K562 (cell line): ENCODE measurements around the gene NUDT9. TPM values are rescaled to one million over a fixed set of nuclear protein-coding genes. Genes with fewer than 3 reads are reported as not detected.
"Not testable (repeated sequence)": the region's sequence is repeated elsewhere in the genome, so short reads cannot be mapped to it uniquely, and the experiment has no call there.

Experiments used
- ATAC-seq: fragments of 200-7000 bp; cut with Tn5 transposase; 3 replicates; pipeline ENCODE4 v1.9.1; 2020; ENCODE audit warnings: moderate library complexity
- BruUV-seq: library from RNA; stranded (reverse); fragments of 400-500 nt; replicated peaks from 2 replicates; lab custom pipeline; 2021; lab: Mats Ljungman, UMichigan
- CTCF ChIA-PET: fragments of 300-600 bp; formaldehyde crosslinking; extraction: SDS; loops from one replicate; lab custom pipeline; 2021; ENCODE audit warnings: low intra/inter-chr PET ratio; lab: Yijun Ruan, JAX
- POLR2A ChIA-PET: fragments of 300-600, 350-650 bp; sonication (Branson Sonifier 250); formaldehyde crosslinking; extraction: SDS; loops from one replicate; lab custom pipeline; 2021; ENCODE audit warnings: antibody characterized with exemption, inconsistent platforms; lab: Yijun Ruan, JAX
- DNase-seq, 4 experiments: peaks; one replicate each; pipeline versions ENCODE4 v3.0.0 to v3.0.0-alpha.2; 2011 to 2018; ENCODE audit warnings: low spot score in 3 of 4, mixed read lengths in 3 of 4; ENCODE audit errors: extremely low read depth in 1 of 4
- FAIRE-seq: peaks from 2 replicates; lab custom pipeline; 2011; peaks lifted over from hg19 to GRCh38; lab: Jason Lieb, UNC
- H2AFZ ChIP-seq: 2 replicates; pipeline ENCODE4 v1.6.0; 2011; ENCODE audit warnings: low read depth, low read length, control low read depth, inconsistent platforms
- H3K27ac ChIP-seq: fragments of 200-600 bp; 3 replicates; pipeline ENCODE4 v1.8.0; 2011; ENCODE audit warnings: low read depth, mild to moderate bottlenecking, control low read depth, inconsistent platforms, low read length, moderate library complexity, mixed read lengths; ENCODE audit errors: extremely low read depth
- H3K27me3 ChIP-seq, 2 experiments: fragments of 300-600 bp in 1 of 2; 2 replicates in 1 of 2; 3 replicates in 1 of 2; pipeline versions ENCODE4 v1.6.0 to v1.8.0; 2011; ENCODE audit warnings: inconsistent platforms in 2 of 2, low read length in 2 of 2, mild to moderate bottlenecking in 1 of 2, mixed read lengths in 1 of 2, moderate library complexity in 1 of 2; ENCODE audit not compliant: control insufficient read depth in 2 of 2, insufficient read depth in 2 of 2
- H3K36me3 ChIP-seq: fragments of 300-600 bp; 3 replicates; pipeline ENCODE4 v1.8.0; 2011; ENCODE audit warnings: mild to moderate bottlenecking, low read length, inconsistent platforms; ENCODE audit not compliant: control insufficient read depth, insufficient read depth
- H3K4me1 ChIP-seq, 2 experiments: fragments of 200-600 bp in 1 of 2; replicated peaks in 1 of 2; 2 replicates in 1 of 2; 3 replicates in 1 of 2; pipeline versions ENCODE4 v1.5.1 to v1.8.0; 2011; ENCODE audit warnings: inconsistent platforms in 2 of 2, low read length in 2 of 2, mild to moderate bottlenecking in 1 of 2, mixed read lengths in 1 of 2, moderate library complexity in 1 of 2; ENCODE audit not compliant: control insufficient read depth in 2 of 2, insufficient read depth in 2 of 2
- H3K4me2 ChIP-seq: 2 replicates; pipeline ENCODE4 v1.6.1; 2011; ENCODE audit warnings: low read length, control low read depth, inconsistent platforms, mixed read lengths; ENCODE audit not compliant: insufficient read depth
- H3K4me3 ChIP-seq: fragments of 200-600 bp; sonication (generic), shearing (Covaris generic); 2 replicates; pipeline ENCODE4 v1.5.1; 2016; ENCODE audit warnings: control low read depth, inconsistent platforms
- H3K79me2 ChIP-seq: fragments of 200-600 bp; 3 replicates; pipeline ENCODE4 v1.8.0; 2011; ENCODE audit warnings: low read length, inconsistent platforms; ENCODE audit not compliant: control insufficient read depth, insufficient read depth
- H3K9ac ChIP-seq, 2 experiments: 2 replicates each; pipeline versions ENCODE4 v1.6.0 to v1.6.1; 2011; ENCODE audit warnings: low read depth in 2 of 2, low read length in 2 of 2, control low read depth in 1 of 2, inconsistent platforms in 1 of 2, mild to moderate bottlenecking in 1 of 2, mixed read lengths in 1 of 2; ENCODE audit not compliant: insufficient read depth in 1 of 2
- H3K9me1 ChIP-seq: one replicate; pipeline ENCODE4 v1.6.0; 2011; ENCODE audit warnings: inconsistent platforms, mild to moderate bottlenecking, low read length, moderate library complexity; ENCODE audit not compliant: control insufficient read depth, insufficient read depth
- H3K9me3 ChIP-seq: replicated peaks from 2 replicates; pipeline ENCODE4 v1.5.1; 2011; ENCODE audit warnings: low read depth, low read length, inconsistent platforms; ENCODE audit not compliant: control insufficient read depth, insufficient read depth
- H4K20me1 ChIP-seq: replicated peaks from 2 replicates; pipeline ENCODE4 v1.6.1; 2011; ENCODE audit warnings: low read length, inconsistent platforms, mixed read lengths; ENCODE audit not compliant: control insufficient read depth, insufficient read depth
- CEBPG ChIP-seq, 3 experiments: fragments of 200-800 bp in 1 of 3; sonication (Bioruptor generic) in 1 of 3; sonication (generic) in 1 of 3; formaldehyde crosslinking in 1 of 3; IDR thresholded peaks in 2 of 3; conservative IDR thresholded peaks in 1 of 3; 2 replicates each; pipeline versions ENCODE4 v1.6.1 to v1.8.0; 2016 to 2022; ENCODE audit warnings: missing compliant biosample characterization in 2 of 3, missing genetic modification characterization in 2 of 3, mild to moderate bottlenecking in 1 of 3, missing genetic modification reagents in 1 of 3
- WGBS: fragments of 100-300 bp; shearing (Covaris generic); methylation state at CpG from one replicate; pipeline ENCODE4 v1.1.6; 2016; ENCODE audit warnings: low coverage, mixed read lengths; ENCODE audit not compliant: insufficient coverage; ENCODE audit errors: missing lambda C conversion rate; 5-methylcytosine and 5-hydroxymethylcytosine counted together
- in situ Hi-C: fragments of 300-500 bp; cut with MboI; formaldehyde crosslinking; loops from 4 replicates; pipeline ENCODE4 v1.15.0; 2018; ENCODE audit warnings: inconsistent platforms, mixed read lengths
- intact Hi-C: fragments of 100-400 bp; cut with micrococcal nuclease; formaldehyde crosslinking; loops from 2 replicates; pipeline ENCODE4 v1.14.2; 2022
- polyA plus RNA-seq, 8 experiments: library from polyadenylated mRNA; depleted of rRNA in 4 of 8; stranded (reverse) in 5 of 8; unstranded in 3 of 8; fragments of >200 nt; fragmentation: Nextera tagmentation in 2 of 8; fragmentation: Illumina TruSeq in 1 of 8; extraction: Ambion mirVana in 2 of 8; extraction: Trizol in 1 of 8; gene quantifications; 2 replicates each; pipeline versions ENCODE4 v1.2.1 to v1.2.3, GENCODE V29; 2011 to 2014; ENCODE audit warnings: inconsistent platforms in 1 of 8, missing spikeins in 1 of 8
- total RNA-seq, 7 experiments: library from RNA; depleted of rRNA in 6 of 7; stranded (reverse); fragments of >200 nt in 6 of 7; fragmentation: Illumina TruSeq in 2 of 7; extraction: Trizol in 2 of 7; gene quantifications; 2 replicates each; pipeline versions ENCODE4 v1.2.1 to v1.2.3, GENCODE V29; 2011 to 2021; ENCODE audit warnings: low replicate concordance in 1 of 7
- TF ChIP-seq, protein P1 (sequence below), 2 experiments: fragments of 450-650 bp in 1 of 2; sonication (generic) in 1 of 2; formaldehyde crosslinking in 1 of 2; IDR thresholded peaks; 2 replicates each; pipeline versions ENCODE4 v1.7.1 to v1.9.0; 2016 to 2022; ENCODE audit warnings: inconsistent platforms in 1 of 2, mild to moderate bottlenecking in 1 of 2, missing genetic modification reagents in 1 of 2
- TF ChIP-seq, protein P2 (sequence below), 2 experiments: fragments of 200-800 bp in 1 of 2; sonication (Bioruptor generic) in 1 of 2; sonication (generic) in 1 of 2; formaldehyde crosslinking in 1 of 2; IDR thresholded peaks in 1 of 2; conservative IDR thresholded peaks in 1 of 2; 2 replicates each; pipeline versions ENCODE4 v1.5.0 to v1.6.1; 2016 to 2020; ENCODE audit warnings: missing compliant biosample characterization in 1 of 2, missing genetic modification characterization in 1 of 2, missing genetic modification reagents in 1 of 2

Gene NUDT9
- total and polyA plus RNA-seq, 9 of the 15 experiments (the other 6 are each of a cell fraction or from before 2014, with no cell fraction given): 8.5 to 20.8 (median 18.0) TPM

DNA sequence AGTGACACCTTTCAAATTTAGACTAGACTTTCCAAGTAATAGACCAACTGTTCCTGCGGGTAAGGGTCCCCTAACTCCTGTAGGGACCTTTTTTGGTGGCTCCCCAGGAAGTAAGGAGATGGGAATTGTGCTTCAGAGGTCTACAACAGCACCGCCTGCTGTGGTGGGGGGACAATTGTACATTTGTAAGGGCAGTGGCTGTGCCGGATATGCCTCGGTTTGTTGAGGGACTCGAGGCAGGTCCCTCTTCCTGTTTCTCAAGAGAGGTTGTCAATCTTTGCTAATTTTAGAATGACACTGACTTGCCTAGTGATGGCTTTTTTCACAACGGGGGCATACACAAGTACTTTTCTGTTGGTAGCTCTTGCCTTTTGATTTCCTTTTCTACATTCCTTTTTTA is 15.9 kb upstream of the NUDT9 start (continued):
- TF ChIP-seq, protein P1, sequence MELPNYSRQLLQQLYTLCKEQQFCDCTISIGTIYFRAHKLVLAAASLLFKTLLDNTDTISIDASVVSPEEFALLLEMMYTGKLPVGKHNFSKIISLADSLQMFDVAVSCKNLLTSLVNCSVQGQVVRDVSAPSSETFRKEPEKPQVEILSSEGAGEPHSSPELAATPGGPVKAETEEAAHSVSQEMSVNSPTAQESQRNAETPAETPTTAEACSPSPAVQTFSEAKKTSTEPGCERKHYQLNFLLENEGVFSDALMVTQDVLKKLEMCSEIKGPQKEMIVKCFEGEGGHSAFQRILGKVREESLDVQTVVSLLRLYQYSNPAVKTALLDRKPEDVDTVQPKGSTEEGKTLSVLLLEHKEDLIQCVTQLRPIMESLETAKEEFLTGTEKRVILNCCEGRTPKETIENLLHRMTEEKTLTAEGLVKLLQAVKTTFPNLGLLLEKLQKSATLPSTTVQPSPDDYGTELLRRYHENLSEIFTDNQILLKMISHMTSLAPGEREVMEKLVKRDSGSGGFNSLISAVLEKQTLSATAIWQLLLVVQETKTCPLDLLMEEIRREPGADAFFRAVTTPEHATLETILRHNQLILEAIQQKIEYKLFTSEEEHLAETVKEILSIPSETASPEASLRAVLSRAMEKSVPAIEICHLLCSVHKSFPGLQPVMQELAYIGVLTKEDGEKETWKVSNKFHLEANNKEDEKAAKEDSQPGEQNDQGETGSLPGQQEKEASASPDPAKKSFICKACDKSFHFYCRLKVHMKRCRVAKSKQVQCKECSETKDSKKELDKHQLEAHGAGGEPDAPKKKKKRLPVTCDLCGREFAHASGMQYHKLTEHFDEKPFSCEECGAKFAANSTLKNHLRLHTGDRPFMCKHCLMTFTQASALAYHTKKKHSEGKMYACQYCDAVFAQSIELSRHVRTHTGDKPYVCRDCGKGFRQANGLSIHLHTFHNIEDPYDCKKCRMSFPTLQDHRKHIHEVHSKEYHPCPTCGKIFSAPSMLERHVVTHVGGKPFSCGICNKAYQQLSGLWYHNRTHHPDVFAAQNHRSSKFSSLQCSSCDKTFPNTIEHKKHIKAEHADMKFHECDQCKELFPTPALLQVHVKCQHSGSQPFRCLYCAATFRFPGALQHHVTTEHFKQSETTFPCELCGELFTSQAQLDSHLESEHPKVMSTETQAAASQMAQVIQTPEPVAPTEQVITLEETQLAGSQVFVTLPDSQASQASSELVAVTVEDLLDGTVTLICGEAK (IDR thresholded peaks at IDR 0.05): peak; percentile 72
- TF ChIP-seq, protein P1 (CRISPR knock-in tag; IDR thresholded peaks at IDR 0.05): no peak
- TF ChIP-seq CEBPG (CRISPR knock-in tag; IDR thresholded peaks at IDR 0.05) (no peak), CEBPG (tag; conservative IDR thresholded peaks at IDR 0.05 in 1 of 2, IDR thresholded peaks at IDR 0.05 in 1 of 2) (no peak)
- TF ChIP-seq, protein P2, sequence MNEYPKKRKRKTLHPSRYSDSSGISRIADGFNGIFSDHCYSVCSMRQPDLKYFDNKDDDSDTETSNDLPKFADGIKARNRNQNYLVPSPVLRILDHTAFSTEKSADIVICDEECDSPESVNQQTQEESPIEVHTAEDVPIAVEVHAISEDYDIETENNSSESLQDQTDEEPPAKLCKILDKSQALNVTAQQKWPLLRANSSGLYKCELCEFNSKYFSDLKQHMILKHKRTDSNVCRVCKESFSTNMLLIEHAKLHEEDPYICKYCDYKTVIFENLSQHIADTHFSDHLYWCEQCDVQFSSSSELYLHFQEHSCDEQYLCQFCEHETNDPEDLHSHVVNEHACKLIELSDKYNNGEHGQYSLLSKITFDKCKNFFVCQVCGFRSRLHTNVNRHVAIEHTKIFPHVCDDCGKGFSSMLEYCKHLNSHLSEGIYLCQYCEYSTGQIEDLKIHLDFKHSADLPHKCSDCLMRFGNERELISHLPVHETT (CRISPR knock-in tag; conservative IDR thresholded peaks at IDR 0.05 in 1 of 2, IDR thresholded peaks at IDR 0.05 in 1 of 2): no peak

DNA sequence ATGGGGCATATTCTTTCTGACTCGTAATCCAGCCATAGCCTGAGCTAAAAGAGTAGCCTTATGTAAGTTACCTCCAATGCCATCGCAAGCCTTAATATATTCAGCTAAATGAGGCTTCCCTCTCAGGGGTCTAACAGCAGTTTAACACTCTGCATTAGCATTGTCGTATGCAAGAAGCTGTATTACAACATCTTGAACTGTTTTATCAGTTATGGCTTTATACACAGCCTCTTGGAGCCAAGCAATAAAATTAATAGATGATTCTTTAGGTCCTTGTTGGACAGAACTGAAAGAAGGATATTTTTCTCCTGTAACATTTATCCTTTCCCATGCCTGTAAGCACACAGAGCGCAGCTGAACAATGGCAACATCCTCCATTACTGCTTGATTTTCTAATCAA is 15.5 kb upstream of the NUDT9 start:
- FAIRE-seq, H3K27me3 ChIP-seq, H3K36me3 ChIP-seq, H4K20me1 ChIP-seq, H3K27ac ChIP-seq, H3K9me1 ChIP-seq, intact Hi-C loops, H3K9me3 ChIP-seq, ATAC-seq, BruUV-seq, H3K4me2 ChIP-seq, H3K4me3 ChIP-seq, POLR2A ChIA-PET, CTCF ChIA-PET, in situ Hi-C loops, DNase-seq, H3K9ac ChIP-seq, H3K4me1 ChIP-seq, H3K79me2 ChIP-seq: not testable (repeated sequence)
- peak overlapping the region; percentile 48 for H2AFZ ChIP-seq
- WGBS: 13% methylated on average over 4 of the region's 4 CpGs
